AG04450 (cell line): ENCODE results near the gene CLSTN3. TPM values are rescaled to one million over a fixed set of nuclear protein-coding genes. Genes with fewer than 3 reads are reported as not detected.

ENCODE experiments used
- CTCF ChIA-PET: fragments of 300-600, 350-600 bp; formaldehyde crosslinking; extraction: SDS; loops from one replicate; lab custom pipeline; 2022; ENCODE audit warnings: antibody characterized with exemption, inconsistent platforms; lab: Charles Lee
- POLR2A ChIA-PET: fragments of 350-600 bp; formaldehyde crosslinking; extraction: SDS; loops from one replicate; lab custom pipeline; 2021; ENCODE audit warnings: antibody characterized with exemption, inconsistent platforms; lab: Yijun Ruan, JAX
- DNase-seq: peaks from one replicate; pipeline ENCODE4 v3.0.0-alpha.2; 2011; ENCODE audit warnings: low read depth, low spot score
- H3K27ac ChIP-seq: one replicate; pipeline ENCODE4 v1.5.1; 2012; ENCODE audit warnings: low read depth, low read length, control low read depth
- H3K27me3 ChIP-seq: one replicate; pipeline ENCODE4 v1.6.0; 2012; ENCODE audit warnings: low read length; ENCODE audit not compliant: control insufficient read depth, insufficient read depth
- H3K4me3 ChIP-seq: 2 replicates; pipeline ENCODE4 v1.5.1; 2011; ENCODE audit warnings: mild to moderate bottlenecking, low read depth, low read length, control low read depth
- H3K9me3 ChIP-seq: 2 replicates; pipeline ENCODE4 v1.5.1; 2012; ENCODE audit warnings: low read length; ENCODE audit not compliant: control insufficient read depth, insufficient read depth
- CTCF ChIP-seq: IDR thresholded peaks from 2 replicates; pipeline ENCODE4 v1.5.1; 2011; ENCODE audit warnings: low read depth, low read length, control low read depth, inconsistent platforms
- polyA plus RNA-seq: library from polyadenylated mRNA; depleted of rRNA; stranded (reverse); fragments of >200 nt; gene quantifications from 2 replicates; pipeline ENCODE4 v1.2.3, GENCODE V29; 2011

Gene CLSTN3
- polyA plus RNA-seq, 1 experiment: 22.3 TPM

GRCh38 chr12:7107636-7108002 is 22.6 kb upstream of the CLSTN3 start:
- POLR2A ChIA-PET: interaction anchor here (0.6 to 2.2 kb wide), 4 partner anchors 13 to 164 kb away, joined by 3 to 15 read pairs (median 8); partner anchors contain the start of genes C12orf57, C1S and RNU7-1
- CTCF ChIA-PET: interaction anchor here (0.8 to 3.8 kb wide), 9 partner anchors 8 to 181 kb away, joined by 3 to 21 read pairs (median 5); partner anchors contain the start of genes C1R and C1S
- TF ChIP-seq CTCF: no peak
- Histone ChIP-seq H3K9me3 (peaks cover 2% of the 10 kb centered on the region), H3K27me3 (no peaks in the 10 kb centered on the region), H3K4me3 (peak overlapping the region; percentile 82), H3K27ac (peak overlapping the region; percentile 96)
- DNase-seq: no peak

- no peak for TF ChIP-seq CTCF
- Histone ChIP-seq H3K4me3 (peak overlapping the region; percentile 82), H3K27me3 (no peaks in the 10 kb centered on the region), H3K27ac (peak overlapping the region; percentile 96), H3K9me3 (peaks cover 2% of the 10 kb centered on the region)
- ChIA-PET POLR2A (interaction anchor here (0.6 to 2.2 kb wide), 8 partner anchors 14 to 217 kb away, joined by 3 to 15 read pairs (median 6); partner anchors contain the start of genes C12orf57, C1S, LPCAT3 and RNU7-1), CTCF (interaction anchor here (0.8 to 3.8 kb wide), 11 partner anchors 9 to 235 kb away, joined by 3 to 22 read pairs (median 5); partner anchors contain the start of genes C1R, C1S and SPSB2)
- no peak for DNase-seq
Observed at GRCh38 chr12:7108003-7108795, 22.0 kb upstream of the CLSTN3 start.

GRCh38 chr12:7108796-7109571 is 21.2 kb upstream of the CLSTN3 start, which contains the start of gene C1RL:
C1RL (minus strand) TSS chr12:7109214; CDS start chr12:7109180, 34 bp downstream.
- DNase-seq: no peak
- H3K4me3 ChIP-seq: peak within 1 kb of the TSS; percentile 82
- H3K27ac ChIP-seq: peak within 1 kb of the TSS; percentile 96
- POLR2A ChIA-PET: interaction anchor here (0.6 to 2.2 kb wide), 9 partner anchors 15 to 218 kb away, joined by 3 to 15 read pairs (median 4); partner anchors contain the start of genes C12orf57, C1S, LPCAT3 and RNU7-1
- peak; percentile 97 for TF ChIP-seq CTCF
- H3K27me3 ChIP-seq: no peaks in the 10 kb centered on the region
- CTCF ChIA-PET: interaction anchor here (0.5 to 3.8 kb wide), 28 partner anchors 10 to 828 kb away, joined by 3 to 22 read pairs (median 4); partner anchors contain the start of genes C1R, C1S, LPCAT3 and SPSB2
- H3K9me3 ChIP-seq: peaks cover 2% of the 10 kb centered on the region

- POLR2A ChIA-PET: interaction anchor here (0.8 kb wide), 1 partner anchor 49 kb away, joined by 4 read pairs; the partner anchor contains the start of gene C1S
- CTCF ChIA-PET: interaction anchor here (0.5 to 3.8 kb wide), 24 partner anchors 9 to 828 kb away, joined by 3 to 22 read pairs (median 4); partner anchors contain the start of genes C1R, C1S, LPCAT3 and SPSB2
- Histone ChIP-seq H3K27ac (no peak overlapping the region), H3K4me3 (peak overlapping the region; percentile 82), H3K9me3 (peaks cover 2% of the 10 kb centered on the region), H3K27me3 (no peaks in the 10 kb centered on the region)
- DNase-seq: no peak
- no peak for TF ChIP-seq CTCF
Observed at GRCh38 chr12:7109572-7109920, 20.6 kb upstream of the CLSTN3 start.
